Measurements from ENCODE around the gene ZC3H18. TPM values are rescaled to one million over a fixed set of nuclear protein-coding genes. Genes with fewer than 3 reads are reported as not detected.

Gene ZC3H18
- total RNA-seq, 1 donor from 2014 or later: 92.9 TPM

DNA sequence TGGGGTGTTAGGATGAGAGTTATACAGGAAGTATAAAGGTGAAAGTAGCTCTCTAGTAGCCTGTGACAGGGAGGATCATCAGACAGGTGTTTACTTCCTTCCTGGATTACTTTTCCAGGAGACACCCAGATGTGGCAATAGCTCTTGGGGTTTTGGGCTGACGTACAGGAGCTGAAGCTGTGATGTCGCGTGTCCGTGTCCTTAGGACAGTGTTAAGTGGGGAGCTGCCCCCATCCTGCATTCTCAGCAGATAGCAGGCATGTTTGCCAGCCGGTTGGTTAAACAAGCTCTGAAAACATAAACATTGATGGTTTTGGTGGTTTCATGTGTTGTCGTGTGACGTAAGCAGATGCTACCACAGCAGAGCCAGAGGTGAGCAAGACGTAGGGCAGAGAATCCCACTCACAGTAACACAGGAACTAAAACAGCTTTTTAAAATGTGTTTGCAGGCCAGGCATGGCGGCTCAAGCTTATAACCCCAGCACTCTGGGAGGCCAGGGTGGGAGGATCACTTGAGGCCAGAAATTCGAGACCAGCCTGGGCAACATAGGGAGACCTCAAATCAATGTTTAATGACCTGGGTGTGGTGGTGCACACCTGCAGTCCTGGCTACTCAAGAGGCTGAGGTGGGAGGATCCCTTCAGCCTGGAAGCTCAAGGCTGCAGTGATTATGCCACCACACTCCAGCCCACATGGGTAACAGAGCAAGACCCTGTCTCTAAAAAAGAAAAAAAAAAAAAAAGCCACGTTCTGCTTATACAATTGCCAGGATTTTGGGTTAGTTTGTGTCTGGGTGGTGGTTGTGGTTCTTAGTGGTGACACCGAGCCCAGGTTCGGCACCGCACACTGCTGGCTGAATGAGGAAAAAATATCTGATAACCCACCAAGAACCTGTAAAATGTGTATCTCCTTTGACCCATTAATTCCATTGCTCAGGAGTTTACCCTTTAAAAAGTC, 49.9 kb downstream of the ZC3H18 start:
- intact Hi-C loops (cut with micrococcal nuclease): no loop called here

- intact Hi-C loops (cut with micrococcal nuclease): no loop called here
These were observed 51.9 kb downstream of the ZC3H18 start for GRCh38 chr16:88622125-88622524.

DNA sequence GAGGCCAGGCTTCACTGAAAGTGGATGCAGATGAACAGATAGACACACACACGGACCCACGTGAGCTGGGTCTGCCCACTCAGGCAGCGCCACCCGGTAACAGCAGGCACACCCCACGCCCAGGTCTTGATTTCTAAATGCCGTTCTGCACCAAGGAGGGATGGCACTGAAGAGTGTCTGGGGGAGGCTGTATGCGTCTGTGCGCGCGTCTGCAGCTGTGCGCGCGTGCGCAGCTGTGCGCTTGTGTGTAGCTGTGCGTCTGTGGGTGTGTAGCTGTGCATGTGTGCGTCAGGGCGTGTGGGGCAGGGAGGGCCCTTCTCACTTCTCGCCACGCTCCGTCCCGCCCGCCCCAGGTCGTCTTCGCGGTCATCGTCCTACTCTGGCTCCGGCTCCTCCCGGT, 52.7 kb downstream of the ZC3H18 start:
- intact Hi-C loops (cut with micrococcal nuclease): no loop called here

- intact Hi-C loops (cut with micrococcal nuclease): no loop called here
These were observed 53.7 kb downstream of the ZC3H18 start for GRCh38 chr16:88623858-88624257.

- intact Hi-C loops (cut with micrococcal nuclease): no loop called here
These were observed 54.3 kb downstream of the ZC3H18 start for GRCh38 chr16:88624481-88624880.

GRCh38 chr16:88624977-88625576, 54.9 kb downstream of the ZC3H18 start:
- intact Hi-C loops (cut with micrococcal nuclease): no loop called here

DNA sequence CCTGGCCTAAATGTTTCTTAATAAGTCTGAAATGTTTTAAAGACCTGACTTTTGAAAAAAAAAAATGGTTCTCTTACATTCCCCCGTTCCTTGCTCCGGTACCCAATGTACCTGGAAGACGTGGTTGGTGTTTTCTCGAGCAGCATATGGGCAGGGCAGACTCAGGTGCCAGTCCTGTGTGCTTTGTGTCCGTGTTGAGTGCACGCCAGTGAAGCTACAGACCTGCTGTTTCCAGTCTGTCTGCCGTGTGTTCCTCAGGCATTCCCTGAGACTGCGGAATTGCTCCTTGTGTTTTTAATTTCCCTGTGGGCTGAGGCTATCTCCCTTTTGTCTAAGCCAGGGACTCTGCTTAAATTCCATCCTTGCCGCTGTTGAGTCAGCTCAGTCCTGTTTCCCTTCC, 56.4 kb downstream of the ZC3H18 start:
- intact Hi-C loops (cut with micrococcal nuclease): no loop called here

DNA sequence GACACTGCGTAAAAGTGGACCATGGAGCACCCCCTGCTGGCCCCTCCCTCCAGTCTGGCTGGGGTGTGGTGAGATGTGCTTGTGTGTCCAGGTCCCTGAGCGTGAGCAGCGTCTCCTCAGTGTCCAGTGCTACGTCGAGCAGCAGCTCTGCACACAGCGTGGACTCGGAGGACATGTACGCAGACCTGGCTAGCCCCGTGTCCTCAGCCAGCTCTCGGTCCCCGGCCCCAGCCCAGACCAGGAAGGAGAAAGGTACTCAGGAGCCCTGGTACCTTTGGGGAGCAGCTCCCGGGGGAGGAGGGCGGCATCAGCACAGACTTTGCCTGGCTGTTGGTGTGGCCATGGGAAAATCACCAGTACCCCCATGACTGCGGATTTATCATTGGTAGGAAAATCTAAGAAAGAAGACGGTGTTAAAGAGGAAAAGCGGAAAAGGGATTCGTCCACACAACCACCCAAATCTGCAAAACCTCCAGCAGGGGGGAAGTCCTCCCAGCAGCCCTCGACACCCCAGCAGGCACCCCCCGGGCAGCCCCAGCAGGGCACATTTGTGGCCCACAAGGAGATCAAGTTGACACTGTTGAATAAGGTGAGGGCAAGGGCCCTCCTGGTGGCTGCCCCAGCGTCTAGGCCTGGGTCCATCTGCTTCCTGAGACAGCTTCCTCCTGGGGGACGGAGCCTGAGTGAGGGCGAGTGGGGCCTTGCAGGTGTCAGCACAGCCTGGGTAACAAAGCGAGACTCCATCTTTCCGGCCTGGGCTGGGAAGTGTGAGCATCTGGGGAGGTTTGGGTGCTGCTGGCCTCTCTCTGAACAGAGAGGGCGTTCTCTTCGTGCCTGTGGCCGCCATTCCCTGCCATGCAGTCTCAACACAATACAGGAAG, 57.6 kb downstream of the ZC3H18 start:
- intact Hi-C loops (cut with micrococcal nuclease): no loop called here

GRCh38 chr16:88628512-88628974, 58.3 kb downstream of the ZC3H18 start:
- intact Hi-C loops (cut with micrococcal nuclease): no loop called here

GRCh38 chr16:88629835-88630234, 59.6 kb downstream of the ZC3H18 start:
- intact Hi-C loops (cut with micrococcal nuclease): no loop called here

GRCh38 chr16:88630433-88630832, 60.2 kb downstream of the ZC3H18 start:
- intact Hi-C loops (cut with micrococcal nuclease): no loop called here

- intact Hi-C loops (cut with micrococcal nuclease): no loop called here
These were observed 60.7 kb downstream of the ZC3H18 start for GRCh38 chr16:88630941-88631340.

DNA sequence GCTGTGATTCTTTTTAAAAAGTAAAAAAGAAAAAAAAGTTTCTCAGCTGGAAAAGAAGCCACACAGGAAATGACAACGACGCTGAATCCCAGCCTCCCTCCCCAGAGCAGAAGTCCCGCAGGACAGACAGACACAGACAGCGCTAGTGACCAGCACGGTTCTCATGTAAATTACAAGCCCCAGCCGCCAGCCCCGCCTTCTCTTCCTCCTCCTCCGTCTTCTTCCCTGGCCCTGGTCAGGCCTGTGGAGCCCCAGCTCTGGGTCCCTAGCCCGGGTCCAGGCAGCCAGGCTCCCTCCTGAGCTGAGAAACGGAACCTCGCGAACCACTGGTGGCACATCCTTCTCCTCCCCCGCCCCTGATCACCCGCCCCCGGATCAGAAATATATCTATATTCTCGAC, 61.2 kb downstream of the ZC3H18 start:
- intact Hi-C loops (cut with micrococcal nuclease): no loop called here

DNA sequence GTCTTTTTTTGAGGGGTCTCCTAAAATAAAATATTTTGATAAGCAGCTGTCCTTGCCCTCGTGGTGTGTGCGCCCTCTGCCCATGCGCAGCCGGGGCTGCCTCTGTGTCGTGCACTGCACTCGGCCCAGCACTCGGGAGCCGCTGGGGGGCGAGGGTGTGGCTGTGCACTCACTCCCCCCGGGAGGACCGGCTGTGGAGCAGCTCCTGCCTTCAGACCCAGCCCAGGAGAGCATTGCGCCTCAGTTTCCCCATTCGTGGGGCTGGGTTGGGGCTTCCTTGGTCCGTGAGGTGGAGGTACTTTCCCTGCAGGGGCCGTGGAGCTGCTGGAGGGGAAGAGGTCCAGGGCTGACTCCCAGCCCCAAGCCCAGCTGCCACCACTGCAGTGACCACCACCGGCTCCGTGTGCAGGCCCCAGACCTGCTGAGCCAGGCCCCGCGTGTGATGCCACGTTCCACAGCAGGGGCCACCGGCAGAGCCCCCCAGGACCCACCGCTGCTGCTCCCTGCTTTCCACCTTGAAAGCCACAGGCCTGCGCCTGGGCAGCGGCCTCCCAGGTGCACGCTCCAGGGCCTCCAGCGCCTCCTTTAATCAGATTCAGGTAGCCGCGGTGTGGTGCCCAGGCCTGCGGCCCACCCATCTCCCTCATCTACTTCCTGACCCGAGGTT, 61.9 kb downstream of the ZC3H18 start:
- intact Hi-C loops (cut with micrococcal nuclease): no loop called here

- intact Hi-C loops (cut with micrococcal nuclease): no loop called here
These were observed 62.4 kb downstream of the ZC3H18 start for GRCh38 chr16:88632587-88632930.

DNA sequence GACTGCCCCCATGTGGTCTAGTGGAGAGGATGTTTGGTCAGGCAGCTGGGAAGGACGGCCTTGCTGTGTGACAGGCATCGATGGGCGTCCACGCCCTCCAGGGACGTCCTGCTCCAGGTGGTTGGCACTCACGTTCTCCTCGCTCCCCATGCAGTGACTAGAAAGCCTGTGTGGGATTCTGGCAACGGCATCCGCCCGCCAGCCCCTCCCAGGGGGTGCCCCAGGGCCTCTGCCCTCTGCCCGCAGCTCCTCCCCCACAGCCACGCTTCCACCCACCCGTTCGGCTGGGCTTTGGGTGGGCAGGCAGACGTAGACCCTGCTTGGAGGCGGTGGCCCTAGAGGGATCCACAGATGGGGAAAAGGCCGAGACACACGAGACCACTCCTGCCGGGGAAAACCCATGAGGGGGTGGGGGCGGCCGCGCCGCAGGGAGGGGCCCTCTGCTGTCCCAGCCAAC, 63.5 kb downstream of the ZC3H18 start:
- intact Hi-C loops (cut with micrococcal nuclease): loop anchor here (1.0 kb wide), 2 partner anchors 18 to 30 kb away; partner anchors contain the start of genes CYBA and MVD

- intact Hi-C loops (cut with micrococcal nuclease): loop anchor here (1.0 kb wide), 2 partner anchors 17 to 29 kb away; partner anchors contain the start of genes CYBA and MVD
These were observed 64.2 kb downstream of the ZC3H18 start for GRCh38 chr16:88634141-88634993.

GRCh38 chr16:88634994-88635670, 64.9 kb downstream of the ZC3H18 start:
- intact Hi-C loops (cut with micrococcal nuclease): loop anchor here (1.0 to 5.0 kb wide), 3 partner anchors 16 to 67 kb away; partner anchors contain the start of genes CYBA and MVD

- intact Hi-C loops (cut with micrococcal nuclease): loop anchor here (5.0 kb wide), 1 partner anchor 67 kb away; no protein-coding TSS in a partner anchor
These were observed 65.6 kb downstream of the ZC3H18 start for GRCh38 chr16:88635671-88636319.
